ENCODE results near the gene F10.

- TF ChIP-seq CTCF (IDR thresholded peaks at IDR 0.05; ENCODE audit: poor library complexity, severe bottlenecking) (no peak), POLR2AphosphoS5 (IDR thresholded peaks at IDR 0.05) (no peak), TAF1 (IDR thresholded peaks at IDR 0.05; ENCODE audit: low read depth) (no peak), RAD21 (conservative IDR thresholded peaks at IDR 0.05) (no peak), REST (IDR thresholded peaks at IDR 0.05; ENCODE audit: borderline replicate concordance) (no peak)
Measured at GRCh38 chr13:113114511-113115362, 7.9 kb upstream of the F10 start.

Data from neural cell (in vitro differentiated cells).